Lung (tissue), 12 donors: Measurements from ENCODE around the gene CYB5R4. TPM values are rescaled to one million over a fixed set of nuclear protein-coding genes. Genes with fewer than 3 reads are reported as not detected.

Experiments
- ATAC-seq: fragments of 200-7000 bp; cut with Tn5 transposase; one replicate; pipeline ENCODE4 v1.9.1; 2020; ENCODE audit warnings: moderate number of reproducible peaks; ENCODE audit not compliant: insufficient read depth, low FRiP score
- DNase-seq, 3 donors: peaks; one replicate each; pipeline ENCODE4 v3.0.0-alpha.2; 2013 to 2017
- H3K27ac ChIP-seq, 2 donors: one replicate each; pipeline ENCODE4 v1.5.1; 2013; ENCODE audit warnings: mild to moderate bottlenecking in 2 of 2, moderate library complexity in 2 of 2, control low read depth in 1 of 2, inconsistent platforms in 1 of 2, low read depth in 1 of 2, low read length in 1 of 2
- H3K27me3 ChIP-seq, 3 donors: one replicate each; pipeline ENCODE4 v1.5.1; 2013; ENCODE audit warnings: low read length in 2 of 3; ENCODE audit not compliant: control insufficient read depth in 3 of 3, insufficient read depth in 3 of 3
- H3K36me3 ChIP-seq, 4 donors: one replicate each; pipeline ENCODE4 v1.5.1; 2013; ENCODE audit warnings: low read length in 4 of 4, mild to moderate bottlenecking in 1 of 4, moderate library complexity in 1 of 4; ENCODE audit not compliant: control insufficient read depth in 4 of 4, insufficient read depth in 4 of 4
- H3K4me1 ChIP-seq, 5 donors: one replicate each; pipeline ENCODE4 v1.5.1; 2013; ENCODE audit warnings: low read length in 5 of 5, mild to moderate bottlenecking in 2 of 5, moderate library complexity in 1 of 5; ENCODE audit not compliant: control insufficient read depth in 5 of 5, insufficient read depth in 5 of 5
- H3K4me3 ChIP-seq: one replicate; pipeline ENCODE4 v1.5.1; 2013; ENCODE audit warnings: mild to moderate bottlenecking, control low read depth, moderate library complexity
- H3K9ac ChIP-seq, 2 donors: one replicate each; pipeline ENCODE4 v1.5.1; 2013; ENCODE audit warnings: low read length in 2 of 2, control low read depth in 1 of 2; ENCODE audit not compliant: insufficient read depth in 1 of 2
- H3K9me3 ChIP-seq, 4 donors: one replicate each; pipeline ENCODE4 v1.5.1; 2013; ENCODE audit warnings: low read length in 3 of 4, mild to moderate bottlenecking in 1 of 4, moderate library complexity in 1 of 4; ENCODE audit not compliant: control insufficient read depth in 4 of 4, insufficient read depth in 3 of 4
- CTCF ChIP-seq: IDR thresholded peaks from 2 replicates; pipeline ENCODE4 v1.5.1; 2012; ENCODE audit warnings: mild to moderate bottlenecking; ENCODE audit errors: control extremely low read depth, extremely low read depth
- WGBS, 2 donors: extraction: QIAGEN DNeasy Blood & Tissue Kit; methylation state at CpG; one replicate each; pipeline ENCODE4 v1.1.7; 2013; 5-methylcytosine and 5-hydroxymethylcytosine counted together
- polyA plus RNA-seq, 2 donors: library from polyadenylated mRNA; stranded (reverse); fragments of 200-250 nt; gene quantifications; one replicate each; pipeline ENCODE4 v1.2.1, GENCODE V29; 2013
- total RNA-seq, 2 donors: library from RNA; depleted of rRNA in 1 of 2; stranded (reverse); fragments of >200 nt in 1 of 2; gene quantifications; one replicate each; pipeline ENCODE4 v1.2.1, GENCODE V29; 2014 to 2021
- donor health status: control.
- donor health status: control.
- donor health status: Bipolar disorder and iron deficiency.
- donor health status: healthy.
- donor health status: DM: yes; HTN: yes; CAD: no.

The CYB5R4 gene
- total and polyA plus RNA-seq, 4 donors, result 4.6 to 41.4 (median 24.9) TPM

- DNase-seq, result peak in 2 of 3 donors; percentile 60 to 64
Measured at GRCh38 chr6:83884523-83884922, 25.0 kb downstream of the CYB5R4 start.

DNA sequence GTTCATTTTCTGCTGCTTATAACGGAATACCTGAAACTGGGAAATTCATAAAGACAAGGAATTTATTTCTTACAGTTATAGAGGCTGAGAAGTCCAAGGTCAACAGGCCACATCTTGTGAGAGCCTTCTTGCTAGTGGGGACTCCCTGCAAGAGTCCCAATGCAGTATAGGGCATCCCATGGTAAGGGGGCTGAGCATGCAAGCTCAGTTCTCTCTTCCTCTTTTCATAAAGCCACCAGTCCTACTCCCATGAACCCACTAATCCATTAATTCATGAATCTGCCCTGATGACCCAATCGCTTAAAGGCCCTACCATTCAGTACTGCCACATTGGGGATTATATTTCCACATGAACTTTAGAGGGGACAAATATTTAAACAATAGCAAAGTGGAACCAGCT, 26.5 kb downstream of the CYB5R4 start:
- ATAC-seq (no peak), DNase-seq (no peak)
- H3K4me1 ChIP-seq, result peaks cover 0 to 8% (median 0%) of the 10 kb centered on the region in 5 donors
- no peak overlapping the region for H3K27ac ChIP-seq
- H3K36me3 ChIP-seq, result peaks cover 0 to 2% (median 0%) of the 10 kb centered on the region in 4 donors
- H3K9ac ChIP-seq, result no peak overlapping the region
- TF ChIP-seq CTCF, result no peak
- H3K4me3 ChIP-seq, result no peak overlapping the region
- WGBS, 2 donors, result 96 to 99% methylated on average over 2 of the region's 2 CpGs
- H3K9me3 ChIP-seq, result no peaks in the 10 kb centered on the region
- H3K27me3 ChIP-seq, result no peaks in the 10 kb centered on the region

More at GRCh38 chr6:83884523-83884922, 25.0 kb downstream of the CYB5R4 start:
- Histone ChIP-seq H3K4me1 (peaks cover 0 to 3% (median 0%) of the 10 kb centered on the region in 5 donors), H3K9me3 (no peaks in the 10 kb centered on the region), H3K27me3 (no peaks in the 10 kb centered on the region), H3K4me3 (no peak overlapping the region), H3K27ac (no peak overlapping the region), H3K36me3 (peaks cover 0 to 2% (median 0%) of the 10 kb centered on the region in 4 donors), H3K9ac (no peak overlapping the region)
- 3 to 6% methylated on average over 4 of the region's 4 CpGs for WGBS, 2 donors
- peak; percentile 73 for TF ChIP-seq CTCF
- ATAC-seq, result peak; percentile 69

- Histone ChIP-seq H3K27me3 (no peaks in the 10 kb centered on the region), H3K9me3 (no peaks in the 10 kb centered on the region), H3K9ac (no peak overlapping the region), H3K4me1 (peaks cover 0 to 17% (median 0%) of the 10 kb centered on the region in 5 donors), H3K36me3 (no peaks in the 10 kb centered on the region), H3K27ac (no peak overlapping the region), H3K4me3 (no peak overlapping the region)
- WGBS, 2 donors, result 98 to 100% methylated on average over 1 of the region's 1 CpG
- no peak for TF ChIP-seq CTCF
- no peak for ATAC-seq
- no peak for DNase-seq
Measured at GRCh38 chr6:83889621-83890020, 30.1 kb downstream of the CYB5R4 start.

DNA sequence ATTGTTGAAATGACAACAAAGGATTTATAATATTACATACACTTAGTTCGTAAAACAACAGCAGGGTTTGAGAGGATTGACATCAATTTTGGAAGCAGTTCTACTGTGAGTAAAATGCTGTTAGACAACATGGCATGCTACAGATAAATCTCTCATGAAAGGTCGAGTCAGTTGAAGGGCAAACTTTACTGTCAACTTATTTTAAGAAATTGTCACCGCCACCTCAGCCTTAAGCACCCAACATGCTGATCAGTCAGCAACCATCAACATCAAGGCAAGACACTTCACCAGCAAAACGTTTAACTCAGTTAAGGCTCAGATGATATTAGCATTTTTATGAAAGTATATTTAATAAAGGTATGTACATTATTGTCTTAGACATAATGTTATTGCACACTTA, 31.0 kb downstream of the CYB5R4 start:
- no peak for TF ChIP-seq CTCF

More for the DNA sequence above, 31.0 kb downstream of the CYB5R4 start:
- no peak for ATAC-seq
- H3K27ac ChIP-seq, result no peak overlapping the region
- H3K9ac ChIP-seq, result no peak overlapping the region
- H3K9me3 ChIP-seq, result no peaks in the 10 kb centered on the region
- no peak for DNase-seq
- no peak overlapping the region for H3K4me3 ChIP-seq
- H3K4me1 ChIP-seq, result peaks cover 0 to 17% (median 0%) of the 10 kb centered on the region in 5 donors
- WGBS, 2 donors, result 94 to 98% methylated on average over 4 of the region's 4 CpGs
- H3K27me3 ChIP-seq, result no peaks in the 10 kb centered on the region
- no peaks in the 10 kb centered on the region for H3K36me3 ChIP-seq
